Stimulated activated CD4-positive, alpha-beta T cell treated with anti-CD3 and anti-CD28 coated beads, Interleukin-12 subunit alpha, Interleukin-12 subunit beta, amount 100 ng/mL, for 4 hours (primary cell): ENCODE measurements around the gene COL23A1.
"Not testable (repeated sequence)": the region's sequence is repeated elsewhere in the genome, so short reads cannot be mapped to it uniquely, and the experiment has no call there.

Experiments
- DNase-seq: peaks from one replicate; pipeline ENCODE4 v3.0.0-alpha.2; 2020

The COL23A1 gene

GRCh38 chr5:178274781-178275537 is 315.2 kb downstream of the COL23A1 start:
- no peak for DNase-seq

- DNase-seq, result no peak
These were observed 316.3 kb downstream of the COL23A1 start for GRCh38 chr5:178273665-178274541.

GRCh38 chr5:178273041-178273440 is 317.2 kb downstream of the COL23A1 start:
- no peak for DNase-seq

DNA sequence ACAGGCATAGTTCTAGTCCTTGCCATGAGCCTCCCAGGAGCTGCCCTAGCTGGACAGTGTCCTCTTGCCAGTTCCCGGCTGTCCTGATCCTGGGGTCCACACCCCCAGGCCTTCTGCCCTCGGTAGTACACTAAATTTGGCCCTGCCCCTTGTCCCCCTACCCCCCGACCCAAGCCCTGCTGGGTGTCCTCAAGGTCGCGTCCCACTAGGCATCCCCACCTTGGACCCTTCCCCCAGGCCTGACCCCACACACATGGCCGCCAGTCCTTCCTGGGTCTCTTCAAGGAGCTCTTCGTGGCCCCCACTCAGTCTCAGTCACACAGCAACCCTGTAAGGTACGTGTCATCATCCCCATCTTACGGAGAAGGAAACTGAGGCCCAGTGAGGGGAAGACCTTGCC is 317.6 kb downstream of the COL23A1 start:
- no peak for DNase-seq

DNA sequence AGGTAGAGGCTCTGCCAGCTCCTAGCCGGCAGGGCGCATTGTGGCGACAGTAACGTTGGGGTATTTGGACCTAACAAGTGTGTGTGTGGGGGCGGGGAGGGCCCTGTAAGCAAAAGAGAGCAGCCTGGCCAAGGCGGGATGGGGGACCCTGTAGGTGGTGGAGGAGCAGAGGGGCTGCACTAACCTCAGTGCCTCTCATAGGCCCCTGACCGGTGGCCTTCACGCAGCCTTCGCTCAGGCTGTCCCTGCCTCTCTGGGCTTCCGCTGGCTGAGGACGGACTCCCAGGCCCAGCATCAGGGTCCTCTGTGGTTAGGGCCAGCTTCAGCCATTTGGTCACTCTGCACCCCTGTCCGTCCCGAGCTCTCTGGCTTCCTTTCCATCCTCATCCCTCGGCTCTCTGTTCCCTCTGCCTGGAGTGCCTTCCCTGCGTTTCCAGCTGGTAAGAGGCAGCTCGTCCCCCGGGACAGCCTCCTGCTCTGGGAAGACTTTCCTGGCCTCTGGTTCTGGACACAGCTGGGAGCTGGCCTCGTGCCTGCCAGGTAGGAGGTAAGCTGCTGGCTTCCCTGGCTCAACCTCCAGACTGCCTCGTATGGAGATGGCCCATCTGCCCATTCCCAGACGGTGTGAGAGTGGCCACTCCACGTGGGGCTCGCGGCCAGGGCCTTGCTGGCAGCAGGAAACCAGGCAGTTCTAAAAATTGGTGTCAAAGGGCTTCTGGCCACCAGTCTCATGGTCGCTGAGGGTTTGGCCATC is 318.3 kb downstream of the COL23A1 start:
- DNase-seq, result no peak

GRCh38 chr5:178271231-178271630 is 319.0 kb downstream of the COL23A1 start:
- DNase-seq, result no peak

DNA sequence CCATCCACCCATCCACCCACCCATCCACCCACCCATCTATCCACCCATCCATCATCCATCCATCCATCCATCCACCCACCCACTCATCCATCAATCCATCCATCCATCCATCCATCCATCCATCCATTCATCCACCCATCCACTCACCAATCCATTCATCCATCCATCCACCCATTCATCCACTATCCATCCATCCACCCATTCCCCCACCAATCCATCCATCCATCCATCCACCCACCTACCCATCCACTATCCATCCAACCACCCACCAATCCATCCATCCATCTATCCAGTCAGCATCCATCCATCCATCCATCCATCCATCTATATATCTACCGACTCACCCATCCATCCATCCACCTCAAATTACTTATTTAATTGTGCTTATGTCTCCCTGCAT is 320.7 kb downstream of the COL23A1 start:
- DNase-seq, result no peak

DNA sequence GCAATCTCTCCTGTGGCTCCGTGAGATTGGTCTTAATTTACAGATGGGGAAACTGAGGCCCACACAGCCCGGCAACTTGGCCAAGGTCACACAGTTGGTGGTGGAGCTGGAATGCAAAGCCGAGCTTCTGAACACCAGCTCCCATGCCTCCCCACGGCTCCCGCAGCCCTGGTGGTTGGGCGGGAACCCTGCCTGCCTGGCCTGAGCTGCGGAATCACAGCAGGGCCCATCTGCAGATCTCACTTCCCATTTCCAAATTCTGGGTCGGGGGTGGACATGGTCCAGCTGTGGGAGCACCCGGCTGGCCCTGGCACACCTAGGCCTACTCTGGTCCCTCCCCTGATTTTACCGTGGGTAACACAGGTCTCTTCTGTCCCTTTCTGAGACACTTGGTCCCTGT is 322.3 kb downstream of the COL23A1 start:
- DNase-seq, result no peak

- no peak for DNase-seq
These were observed 322.9 kb downstream of the COL23A1 start for GRCh38 chr5:178267245-178267644.

DNA sequence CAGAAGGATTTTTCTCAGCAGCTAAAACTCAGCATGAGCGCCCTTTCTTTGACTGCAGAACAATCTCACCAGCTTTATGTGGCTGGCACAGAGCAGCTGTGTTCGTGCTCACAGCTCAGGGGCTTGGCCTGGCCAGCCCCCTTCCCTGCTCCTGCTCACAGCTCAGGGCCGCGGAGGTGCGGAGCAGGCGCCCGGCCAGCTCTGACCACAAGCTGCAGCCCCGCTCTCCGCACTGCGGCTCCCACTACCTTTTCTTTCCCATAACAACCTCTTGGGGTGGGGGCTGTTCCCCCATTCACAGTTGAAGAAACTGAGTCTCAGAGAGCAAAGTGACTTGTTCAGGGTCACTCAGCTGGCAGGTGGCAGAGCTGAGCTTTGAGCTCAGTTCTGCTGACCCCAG is 323.6 kb downstream of the COL23A1 start:
- DNase-seq, result no peak

- DNase-seq, result no peak
These were observed 324.4 kb downstream of the COL23A1 start for GRCh38 chr5:178265746-178266145.

- no peak for DNase-seq
These were observed 326.1 kb downstream of the COL23A1 start for GRCh38 chr5:178264044-178264443.

GRCh38 chr5:178261666-178262600 is 328.3 kb downstream of the COL23A1 start:
- no peak for DNase-seq

DNA sequence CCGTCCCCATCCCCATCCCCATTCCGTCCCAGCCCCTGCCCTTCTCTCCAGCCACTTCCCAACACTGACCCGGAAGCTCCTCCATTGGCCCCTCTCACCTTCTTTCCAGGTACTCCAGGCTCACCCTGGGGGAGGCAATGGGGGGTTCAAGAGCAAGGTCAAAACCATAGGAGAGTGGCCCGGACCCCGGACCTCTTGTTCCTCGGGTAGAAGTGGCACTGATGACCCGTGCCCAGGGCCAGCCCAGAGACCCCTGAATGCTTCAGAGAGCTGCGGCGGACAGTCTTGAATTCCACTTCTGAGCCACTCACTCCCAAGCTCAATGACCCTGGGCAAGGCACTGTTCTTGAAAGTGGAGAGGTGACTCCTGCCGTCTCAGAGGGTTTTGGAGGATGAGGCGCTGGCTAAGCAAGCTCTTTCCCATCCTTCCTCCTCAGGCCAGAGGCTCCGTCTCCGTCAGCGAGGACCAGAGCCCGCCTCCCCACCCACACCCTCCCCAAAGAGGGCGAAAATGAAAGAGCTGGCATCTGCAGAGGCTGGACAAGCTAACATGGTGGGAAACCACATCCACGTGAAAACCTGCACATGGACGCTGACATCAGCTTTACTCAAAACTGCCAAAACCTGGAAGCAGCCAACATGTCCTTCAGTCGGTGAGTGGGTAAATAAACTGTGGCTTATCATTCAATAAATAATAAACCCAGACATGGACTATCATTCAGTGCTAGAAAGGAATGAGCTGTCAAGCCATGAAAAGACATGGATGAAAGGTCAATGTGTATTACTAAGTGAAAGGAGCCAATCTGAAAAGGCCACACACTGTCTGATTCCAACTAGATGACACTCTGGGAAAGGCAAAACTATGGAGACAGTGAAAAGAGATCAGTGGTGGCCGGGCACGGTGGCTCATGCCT is 330.3 kb downstream of the COL23A1 start:
- DNase-seq, result no peak

- no peak for DNase-seq
These were observed 332.5 kb downstream of the COL23A1 start for GRCh38 chr5:178257650-178258049.

DNA sequence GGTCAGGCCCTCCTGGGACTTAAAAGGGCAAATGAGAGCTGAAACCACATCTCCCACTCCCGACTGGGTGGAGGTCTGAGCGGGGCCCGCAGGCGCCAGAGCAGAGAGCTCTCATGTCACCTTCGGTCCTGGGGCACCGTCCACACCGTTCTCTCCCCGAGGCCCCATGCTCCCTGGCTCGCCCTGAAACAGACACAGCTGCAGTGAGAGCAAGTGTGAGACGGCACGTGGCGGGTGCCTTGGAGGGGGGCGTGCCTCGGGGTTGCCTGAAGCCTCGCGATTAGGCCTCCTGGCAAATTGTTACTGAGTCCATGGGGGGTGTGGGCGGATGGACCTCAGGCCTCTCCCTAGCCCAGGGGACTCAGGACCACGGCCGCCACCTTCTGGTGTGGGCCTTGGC is 333.4 kb downstream of the COL23A1 start:
- no peak for DNase-seq

DNA sequence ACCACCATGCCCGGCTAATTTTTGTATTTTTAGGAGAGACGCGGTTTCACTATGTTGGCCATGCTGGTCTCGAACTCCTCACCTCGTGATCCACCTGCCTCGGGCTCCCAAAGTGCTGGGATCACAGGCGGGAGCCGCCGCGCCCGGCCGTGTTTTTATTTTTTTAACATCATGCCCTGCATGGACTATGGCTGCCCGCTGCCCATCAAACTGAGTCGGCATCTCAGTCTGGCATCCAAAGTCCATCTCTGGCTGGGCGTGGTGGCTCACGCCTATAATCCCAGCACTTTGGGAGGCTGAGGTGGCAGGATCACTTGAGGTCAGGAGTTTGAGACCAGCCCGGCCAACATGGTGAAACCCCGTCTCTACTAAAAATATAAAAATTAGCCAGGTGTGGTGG is 336.6 kb downstream of the COL23A1 start:
- not testable (repeated sequence) for DNase-seq

- no peak for DNase-seq
These were observed 337.9 kb downstream of the COL23A1 start for GRCh38 chr5:178252258-178252657.

DNA sequence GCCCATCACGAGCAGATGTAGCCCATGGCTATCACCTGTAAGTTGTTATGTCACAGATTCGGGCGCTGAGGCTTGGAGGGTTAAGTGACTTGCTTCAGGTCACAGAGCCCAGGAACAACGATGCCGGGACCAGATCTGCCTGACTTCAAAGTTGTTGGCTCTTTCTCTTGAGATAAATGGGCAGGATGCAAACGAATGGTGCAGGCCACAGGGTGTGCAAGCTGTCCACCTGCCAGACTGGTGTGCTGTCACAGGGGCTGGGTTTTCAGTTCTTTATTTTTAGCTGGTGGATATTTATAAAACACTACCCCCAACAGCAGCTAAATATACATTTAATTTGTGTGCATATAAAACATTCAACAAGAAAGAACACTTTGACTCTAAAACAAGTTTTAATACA is 339.9 kb downstream of the COL23A1 start:
- DNase-seq, result no peak

DNA sequence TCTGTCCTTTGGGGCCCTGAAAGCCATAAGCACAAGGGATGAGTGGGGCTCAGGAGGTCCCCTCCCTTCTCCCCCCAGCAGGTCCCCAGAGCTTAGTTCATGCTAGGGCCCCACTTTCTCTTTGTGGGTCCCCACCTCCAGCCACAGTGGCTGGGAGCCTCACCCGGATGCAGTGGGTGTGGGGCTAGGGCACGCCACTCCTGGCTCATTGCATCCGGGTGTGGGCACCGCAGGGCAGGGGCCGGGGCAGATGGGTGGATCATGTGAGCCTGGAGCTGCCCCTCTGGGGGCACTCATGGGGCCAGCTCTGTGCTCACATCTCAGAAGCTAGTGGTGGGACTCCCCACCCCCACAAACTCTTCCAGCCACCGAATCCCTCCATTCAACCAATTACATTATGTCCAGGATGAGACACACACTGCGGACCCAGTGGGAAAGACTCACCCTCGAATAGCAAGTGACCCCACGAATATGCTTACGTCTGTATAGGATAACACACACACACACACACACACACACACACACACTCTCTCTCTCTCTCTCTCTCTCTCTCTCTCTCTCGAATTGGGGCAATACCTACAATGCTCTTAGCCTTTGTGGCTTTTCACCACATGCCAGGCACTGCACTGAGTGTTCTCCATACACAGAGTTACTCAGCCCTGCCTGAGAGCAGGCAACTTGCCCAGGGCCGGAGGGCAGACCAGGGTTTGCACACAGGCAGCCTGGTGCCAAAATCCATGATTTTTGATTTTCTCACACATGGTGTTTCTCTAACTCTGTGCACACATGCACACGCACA is 340.8 kb downstream of the COL23A1 start:
- DNase-seq, result no peak
